Non-pigmented ciliary epithelial cell (primary cell): ENCODE results near the gene SYT8.

Source experiments
- DNase-seq: peaks from one replicate; pipeline ENCODE4 v3.0.0-alpha.2; 2010; ENCODE audit warnings: low read depth

SYT8 gene

GRCh38 chr11:1832211-1832919, 2.4 kb upstream of the SYT8 start:
- DNase-seq = no peak

DNA sequence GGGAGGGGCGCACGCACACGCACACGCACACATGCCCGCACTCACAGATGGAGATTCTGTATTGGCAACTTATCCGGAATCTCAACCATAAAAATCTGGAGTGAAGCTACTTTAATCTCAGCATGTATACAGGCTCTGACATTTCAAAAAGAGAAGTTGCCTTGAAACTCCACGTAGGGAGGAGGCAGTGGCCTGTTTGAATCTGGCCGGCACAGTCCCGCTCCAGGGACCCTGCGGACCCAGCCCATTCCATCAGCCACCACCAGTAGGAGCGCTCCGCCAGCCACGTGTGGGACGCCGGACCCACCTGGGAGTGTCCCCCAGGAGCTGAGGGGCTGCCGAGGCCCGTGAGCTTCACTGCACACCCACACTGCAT, 1.9 kb upstream of the SYT8 start:
- no peak for DNase-seq

GRCh38 chr11:1834062-1834610, 654 bp upstream of the SYT8 start:
- DNase-seq = no peak

DNA sequence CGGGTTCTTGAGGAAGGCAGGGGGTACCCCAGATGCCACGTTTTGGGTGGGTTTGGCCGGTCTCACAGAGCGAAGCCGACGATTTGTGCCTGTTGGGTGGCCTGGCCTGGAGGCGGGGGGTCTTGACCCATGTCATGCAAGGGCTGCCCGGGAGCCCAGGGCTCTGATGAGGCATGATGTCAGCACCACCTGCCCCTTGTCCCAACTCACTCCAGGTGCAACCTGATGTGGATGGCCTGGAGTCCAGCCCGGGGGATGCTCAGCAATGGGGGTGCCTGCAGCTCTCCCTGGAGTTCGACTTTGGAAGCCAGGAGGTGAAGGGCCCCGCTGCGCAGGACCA, 851 bp downstream of the SYT8 start:
- no peak for DNase-seq

- DNase-seq = no peak
These were observed 1.5 kb downstream of the SYT8 start for GRCh38 chr11:1836011-1836945.

DNA sequence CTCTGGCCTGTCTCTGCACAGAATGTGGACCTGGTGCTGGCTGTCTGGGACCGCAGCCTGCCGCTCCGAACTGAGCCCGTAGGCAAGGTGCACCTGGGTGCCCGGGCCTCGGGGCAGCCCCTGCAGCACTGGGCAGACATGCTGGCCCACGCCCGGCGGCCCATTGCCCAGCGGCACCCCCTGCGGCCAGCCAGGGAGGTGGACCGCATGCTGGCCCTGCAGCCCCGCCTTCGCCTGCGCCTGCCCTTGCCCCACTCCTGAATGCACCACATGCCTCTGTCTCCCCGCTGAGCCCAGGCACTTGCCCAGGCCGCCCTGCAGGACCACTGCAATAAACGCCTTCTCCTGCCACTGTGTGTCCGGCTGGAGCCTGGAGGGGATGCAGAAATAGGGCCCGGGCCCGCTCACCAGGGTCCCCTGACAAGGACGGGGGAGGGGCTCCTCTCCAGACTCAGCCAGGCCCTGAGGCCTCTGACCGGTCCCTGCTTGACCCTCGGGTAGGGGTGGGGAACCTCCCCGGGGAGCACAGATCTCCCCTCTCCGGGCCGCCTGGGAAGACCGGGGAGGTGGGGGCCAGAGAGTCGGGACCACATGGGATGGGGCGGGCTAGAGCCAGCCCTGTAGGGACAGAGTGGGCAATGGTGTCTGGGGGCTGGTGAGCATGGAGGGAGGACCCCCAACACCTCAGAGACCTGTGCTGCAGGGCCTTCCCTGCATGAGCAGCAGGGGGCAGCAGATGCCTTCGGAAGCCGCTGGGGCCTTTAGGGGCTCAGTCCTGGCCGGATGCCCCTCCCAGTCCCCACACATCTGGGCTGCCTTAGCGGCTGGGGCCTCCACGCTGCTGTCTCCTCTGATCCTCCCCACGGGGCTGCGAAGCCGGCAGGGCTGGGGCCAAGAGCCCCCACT, 2.6 kb downstream of the SYT8 start:
- no peak for DNase-seq

- no peak for DNase-seq
These were observed 3.3 kb downstream of the SYT8 start for GRCh38 chr11:1838077-1838425.

DNA sequence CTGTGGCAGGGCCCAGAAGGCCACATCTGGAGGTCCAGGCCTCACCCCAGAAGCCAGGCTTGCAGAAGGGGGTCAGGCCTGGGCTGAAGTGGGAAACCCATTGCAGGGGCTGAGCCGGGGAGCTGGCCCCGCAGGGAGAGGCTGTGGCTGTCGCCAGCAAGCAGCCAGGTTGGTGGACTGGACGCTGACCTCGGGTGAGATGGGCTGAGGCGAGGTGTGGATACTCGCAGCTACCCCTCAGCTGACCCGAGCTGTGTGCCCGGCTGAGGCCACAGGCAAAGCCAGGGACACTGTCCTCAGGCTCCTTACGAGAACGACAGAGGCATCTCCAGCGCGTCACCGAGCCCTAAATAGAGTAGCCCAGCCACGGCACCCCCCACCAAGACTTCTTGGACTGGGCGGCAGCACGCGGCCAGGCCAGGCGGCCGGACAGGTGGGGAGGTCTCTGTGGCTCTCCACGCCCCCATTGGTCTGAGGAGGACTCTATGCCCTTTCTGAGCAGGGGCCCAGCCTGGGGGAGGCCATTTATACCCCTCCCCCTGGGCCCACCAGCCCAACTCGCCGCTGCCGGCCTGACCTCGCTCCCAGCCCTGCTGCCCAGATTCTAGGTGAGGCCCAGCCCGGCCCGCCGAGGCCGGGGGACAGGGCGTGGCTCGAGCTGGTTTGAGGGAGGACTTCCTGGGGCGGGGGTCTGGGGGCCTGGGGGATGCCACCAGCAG, 3.8 kb downstream of the SYT8 start, which contains the start of gene TNNI2:
TSS of gene TNNI2 (plus strand) at position 556 of the 719 bp plus-strand sequence. CDS start 716 bp downstream, outside the sequence.
- DNase-seq = no peak

- no peak for DNase-seq
These were observed 4.6 kb downstream of the SYT8 start for GRCh38 chr11:1839204-1839923.

DNA sequence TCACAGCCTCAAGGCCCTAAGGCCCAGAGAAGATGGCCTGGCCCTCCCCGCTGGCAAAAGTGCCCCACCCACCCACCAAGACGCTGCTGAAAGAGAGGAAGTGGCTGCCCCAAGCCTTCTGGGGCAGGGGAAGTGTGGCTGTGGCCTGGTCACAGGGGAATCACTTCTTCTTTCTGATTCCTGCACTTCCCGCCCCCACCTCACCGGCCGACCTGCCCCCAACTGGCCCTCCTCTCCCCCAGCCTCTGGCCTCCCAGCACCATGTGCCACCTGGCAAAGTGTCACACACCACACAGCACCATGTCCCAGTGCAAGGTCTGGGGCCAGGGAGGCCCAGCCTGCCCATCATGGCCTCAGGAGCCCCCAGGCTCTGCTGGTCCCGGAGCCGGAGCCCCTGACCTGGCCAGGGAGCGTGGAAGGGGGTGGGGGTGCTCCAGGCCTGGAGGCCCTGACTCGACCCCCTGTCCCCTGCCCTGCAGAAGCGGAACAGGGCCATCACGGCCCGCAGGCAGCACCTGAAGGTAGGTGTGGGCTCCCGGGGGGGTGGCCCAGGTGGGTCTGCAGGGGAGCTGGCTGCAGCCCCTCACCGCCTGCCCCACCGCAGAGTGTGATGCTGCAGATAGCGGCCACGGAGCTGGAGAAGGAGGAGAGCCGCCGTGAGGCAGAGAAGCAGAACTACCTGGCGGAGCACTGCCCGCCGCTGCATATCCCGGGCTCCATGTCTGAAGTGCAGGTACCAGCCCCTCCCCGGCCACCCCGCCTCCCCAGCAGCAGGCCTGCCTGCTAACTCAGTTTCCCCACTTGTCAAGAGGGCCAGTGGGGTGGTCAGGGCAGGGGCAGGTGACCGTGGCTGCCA, 5.4 kb downstream of the SYT8 start:
- DNase-seq = no peak

DNA sequence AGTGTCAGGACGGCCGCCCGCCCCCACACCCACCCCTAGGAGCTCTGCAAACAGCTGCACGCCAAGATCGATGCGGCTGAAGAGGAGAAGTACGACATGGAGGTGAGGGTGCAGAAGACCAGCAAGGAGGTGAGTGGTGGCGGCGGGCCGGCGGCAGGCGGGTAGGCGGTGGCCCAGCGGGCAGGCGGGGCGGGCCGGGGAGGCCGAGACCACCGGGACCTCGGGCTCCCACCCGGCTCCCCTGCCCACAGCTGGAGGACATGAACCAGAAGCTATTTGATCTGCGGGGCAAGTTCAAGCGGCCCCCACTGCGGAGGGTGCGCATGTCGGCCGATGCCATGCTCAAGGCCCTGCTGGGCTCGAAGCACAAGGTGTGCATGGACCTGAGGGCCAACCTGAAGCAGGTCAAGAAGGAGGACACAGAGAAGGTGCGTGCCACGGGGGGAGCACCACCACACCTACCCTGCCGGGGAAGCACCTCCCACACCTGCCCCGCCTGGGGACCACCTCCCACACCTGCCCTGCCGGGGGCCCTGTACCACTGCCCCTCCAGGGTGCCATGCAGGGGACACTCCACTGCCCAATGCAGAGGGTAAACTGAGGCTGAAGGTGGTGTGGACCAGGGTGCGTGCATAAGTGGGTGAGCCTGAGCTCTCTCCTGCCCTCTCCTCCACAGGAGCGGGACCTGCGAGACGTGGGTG, 6.1 kb downstream of the SYT8 start:
- DNase-seq = no peak

GRCh38 chr11:1841511-1842148, 6.8 kb downstream of the SYT8 start:
- no peak for DNase-seq

GRCh38 chr11:1842149-1843097, 7.6 kb downstream of the SYT8 start:
- DNase-seq = no peak

GRCh38 chr11:1843098-1843473, 8.3 kb downstream of the SYT8 start:
- no peak for DNase-seq

DNA sequence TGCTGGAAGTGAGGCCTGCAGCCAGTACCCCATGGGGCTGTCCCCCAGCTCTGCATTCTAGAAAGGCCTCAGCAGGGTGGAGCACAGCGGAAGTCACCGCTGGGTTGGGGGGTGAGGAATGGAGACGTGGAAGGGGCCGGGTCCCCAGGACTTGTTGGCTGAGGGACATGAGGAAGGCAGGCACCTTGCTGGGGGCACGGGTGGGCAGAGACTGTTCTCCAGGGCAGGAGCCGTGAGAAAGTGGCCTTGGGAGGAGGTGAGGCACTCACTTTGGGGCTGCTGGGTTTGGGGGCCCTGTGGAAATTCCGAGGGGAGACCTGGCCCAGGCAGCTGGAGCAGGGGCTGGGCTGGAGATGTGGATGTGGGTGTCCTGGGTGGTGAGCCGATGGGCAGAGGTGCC, 9.0 kb downstream of the SYT8 start:
- DNase-seq = no peak

- no peak for DNase-seq
These were observed 9.7 kb downstream of the SYT8 start for GRCh38 chr11:1844221-1845094.

- no peak for DNase-seq
These were observed 10.3 kb downstream of the SYT8 start for GRCh38 chr11:1845095-1845429.
